ENCODE results near the gene ATP2B3. TPM values are rescaled to one million over a fixed set of nuclear protein-coding genes. Genes with fewer than 3 reads are reported as not detected.

ATP2B3 gene
- total RNA-seq, 2 donors from 2014 or later: not detected

GRCh38 chrX:153476666-153477363, 40.6 kb upstream of the ATP2B3 start:
- no peaks in the 10 kb centered on the region for H3K9me3 ChIP-seq
- no peaks in the 10 kb centered on the region for H3K27me3 ChIP-seq
- no peaks in the 10 kb centered on the region for H3K36me3 ChIP-seq
- no peak for TF ChIP-seq CTCF (IDR thresholded peaks at IDR 0.05)
- H3K27ac ChIP-seq: peak overlapping the region; percentile 68 to 73
- no peak for DNase-seq (ENCODE audit: low spot score)
- H3K4me1 ChIP-seq: peaks cover 0 to 31% of the 10 kb centered on the region in 2 donors
- H3K4me3 ChIP-seq: no peak overlapping the region

GRCh38 chrX:153477364-153477857, 40.0 kb upstream of the ATP2B3 start:
- Histone ChIP-seq H3K27me3 (no peaks in the 10 kb centered on the region), H3K4me3 (no peak overlapping the region), H3K4me1 (peaks cover 0 to 31% of the 10 kb centered on the region in 2 donors), H3K27ac (peak overlapping the region; percentile 68 to 73), H3K36me3 (no peaks in the 10 kb centered on the region), H3K9me3 (no peaks in the 10 kb centered on the region)
- no peak for DNase-seq (ENCODE audit: low spot score)
- no peak for TF ChIP-seq CTCF (IDR thresholded peaks at IDR 0.05)

DNA sequence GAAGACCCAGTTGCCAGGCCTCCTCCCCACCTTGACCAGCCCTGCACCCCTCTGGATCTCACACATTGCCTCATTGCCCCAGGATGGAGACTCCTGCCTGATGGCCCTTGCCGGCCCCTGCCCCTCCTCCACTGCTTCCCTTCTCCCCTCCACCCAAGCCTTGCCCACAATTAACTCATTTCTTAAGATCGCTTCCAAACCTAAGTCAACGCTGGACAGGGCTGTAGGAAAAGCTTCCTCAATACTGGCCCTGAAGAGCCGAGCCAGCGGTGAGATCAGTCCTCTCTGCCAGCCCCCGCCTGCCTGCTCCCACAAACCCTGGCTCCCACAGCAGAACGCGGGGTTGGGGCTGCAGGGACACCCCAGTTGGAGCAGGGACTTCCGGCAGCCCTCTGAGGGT, 39.5 kb upstream of the ATP2B3 start:
- peak overlapping the region; percentile 68 to 73 for H3K27ac ChIP-seq
- no peaks in the 10 kb centered on the region for H3K36me3 ChIP-seq
- H3K4me1 ChIP-seq: peaks cover 0 to 31% of the 10 kb centered on the region in 2 donors
- H3K9me3 ChIP-seq: no peaks in the 10 kb centered on the region
- H3K27me3 ChIP-seq: no peaks in the 10 kb centered on the region
- no peak for TF ChIP-seq CTCF (IDR thresholded peaks at IDR 0.05)
- no peak for DNase-seq (ENCODE audit: low spot score)
- no peak overlapping the region for H3K4me3 ChIP-seq

GRCh38 chrX:153478746-153479145, 38.7 kb upstream of the ATP2B3 start:
- H3K27ac ChIP-seq: peak overlapping the region in 1 of 2 donors; percentile 68
- H3K4me1 ChIP-seq: peaks cover 0 to 31% of the 10 kb centered on the region in 2 donors
- TF ChIP-seq CTCF (IDR thresholded peaks at IDR 0.05): no peak

GRCh38 chrX:153481043-153481442, 36.4 kb upstream of the ATP2B3 start:
- H3K27ac ChIP-seq: no peak overlapping the region
- peaks cover 0 to 16% of the 10 kb centered on the region in 2 donors for H3K4me1 ChIP-seq
- no peak for TF ChIP-seq CTCF (IDR thresholded peaks at IDR 0.05)
- H3K27me3 ChIP-seq: no peaks in the 10 kb centered on the region
- no peak overlapping the region for H3K4me3 ChIP-seq
- no peaks in the 10 kb centered on the region for H3K36me3 ChIP-seq
- DNase-seq (ENCODE audit: low spot score): no peak
- H3K9me3 ChIP-seq: no peaks in the 10 kb centered on the region

More at GRCh38 chrX:153478746-153479145, 38.7 kb upstream of the ATP2B3 start:
- Histone ChIP-seq H3K36me3 (no peaks in the 10 kb centered on the region), H3K9me3 (no peaks in the 10 kb centered on the region), H3K27me3 (no peaks in the 10 kb centered on the region), H3K4me3 (no peak overlapping the region)
- DNase-seq (ENCODE audit: low spot score): no peak
